A673 (cell line): ENCODE data around the gene EMP1. TPM values are rescaled to one million over a fixed set of nuclear protein-coding genes. Genes with fewer than 3 reads are reported as not detected.

Experiments
- BruUV-seq: library from RNA; stranded (reverse); fragments of 400-500 nt; replicated peaks from 2 replicates; lab custom pipeline; 2021; lab: Mats Ljungman, UMichigan
- CTCF ChIA-PET: fragments of 300-600 bp; sonication (Branson Sonifier 250); formaldehyde crosslinking; loops from one replicate; lab custom pipeline; 2022; ENCODE audit warnings: antibody characterized with exemption; lab: Charles Lee
- POLR2A ChIA-PET: fragments of 300-600 bp; sonication (Branson Sonifier 250); formaldehyde crosslinking; loops from one replicate; lab custom pipeline; 2022; ENCODE audit warnings: antibody characterized with exemption; ENCODE audit not compliant: low non-redundant PET; lab: Charles Lee
- DNase-seq: peaks from one replicate; pipeline ENCODE4 v3.0.0-alpha.2; 2015; ENCODE audit warnings: low spot score
- H3K27ac ChIP-seq: fragments of 200-600 bp; sonication (generic); 2 replicates; pipeline ENCODE4 v1.5.1; 2016; ENCODE audit warnings: mixed run types, low read depth, mild to moderate bottlenecking, mixed read lengths, antibody characterized with exemption, low read length; ENCODE audit not compliant: poor library complexity, severe bottlenecking
- H3K27me3 ChIP-seq: fragments of 200-600 bp; sonication (generic); replicated peaks from 2 replicates; pipeline ENCODE4 v1.6.1; 2017; ENCODE audit warnings: mixed run types, low read depth, mild to moderate bottlenecking, mixed read lengths, antibody characterized with exemption, low read length; ENCODE audit not compliant: insufficient read depth, poor library complexity
- H3K36me3 ChIP-seq: fragments of 200-600 bp; sonication (generic); 2 replicates; pipeline ENCODE4 v1.6.1; 2016; ENCODE audit warnings: mixed run types, mild to moderate bottlenecking, mixed read lengths, antibody characterized with exemption, low read length; ENCODE audit not compliant: insufficient read depth, poor library complexity, severe bottlenecking
- H3K4me1 ChIP-seq: fragments of 200-600 bp; sonication (generic); 2 replicates; pipeline ENCODE4 v1.6.1; 2017; ENCODE audit warnings: mixed run types, mild to moderate bottlenecking, mixed read lengths, antibody characterized with exemption, low read length; ENCODE audit not compliant: insufficient read depth, poor library complexity, severe bottlenecking
- H3K4me3 ChIP-seq: fragments of 200-600 bp; sonication (generic); 2 replicates; pipeline ENCODE4 v1.5.1; 2016; ENCODE audit warnings: low read depth, mixed run types, mild to moderate bottlenecking, mixed read lengths, low read length; ENCODE audit not compliant: poor library complexity, severe bottlenecking
- H3K9me3 ChIP-seq: fragments of 200-600 bp; sonication (generic); 2 replicates; pipeline ENCODE4 v1.6.1; 2016; ENCODE audit warnings: mixed run types, low read depth, mild to moderate bottlenecking, mixed read lengths, antibody characterized with exemption, low read length; ENCODE audit not compliant: poor library complexity, severe bottlenecking
- CTCF ChIP-seq: fragments of 300-800, 200-600 bp; sonication (generic); conservative IDR thresholded peaks from 2 replicates; pipeline ENCODE4 v1.5.1; 2017; ENCODE audit warnings: low read depth, mild to moderate bottlenecking, antibody characterized with exemption, low read length, moderate library complexity, mixed read lengths
- EZH2 ChIP-seq: fragments of 200-600 bp; sonication (generic); IDR thresholded peaks from 2 replicates; pipeline ENCODE4 v1.6.1; 2017; ENCODE audit warnings: borderline replicate concordance, low read depth, mild to moderate bottlenecking, mixed read lengths, antibody characterized with exemption, low read length; ENCODE audit not compliant: poor library complexity, severe bottlenecking
- intact Hi-C: fragments of 100-400 bp; cut with micrococcal nuclease; formaldehyde crosslinking; loops from one replicate; pipeline ENCODE4 v1.10.0; 2022; ENCODE audit not compliant: unreplicated experiment
- total RNA-seq: library from RNA; stranded (reverse); gene quantifications from 2 replicates; pipeline ENCODE4 v1.2.3, GENCODE V29; 2021

EMP1 gene
- total RNA-seq, 1 experiment from 2014 or later: 66.5 TPM

GRCh38 chr12:13161172-13161571, 35.4 kb upstream of the EMP1 start:
- no peak for TF ChIP-seq EZH2
- TF ChIP-seq CTCF: peak; percentile 44
- Histone ChIP-seq H3K4me1 (no peaks in the 10 kb centered on the region), H3K36me3 (no peaks in the 10 kb centered on the region), H3K9me3 (no peaks in the 10 kb centered on the region), H3K27ac (no peak overlapping the region), H3K27me3 (no peaks in the 10 kb centered on the region), H3K4me3 (no peak overlapping the region)
- ChIA-PET CTCF (no interaction called here), POLR2A (no interaction called here)
- no TSS peak for BruUV-seq
- intact Hi-C loops: no loop called here
- DNase-seq: no peak

GRCh38 chr12:13162904-13163303, 33.6 kb upstream of the EMP1 start:
- CTCF ChIA-PET: no interaction called here
- no TSS peak for BruUV-seq
- intact Hi-C loops: no loop called here

GRCh38 chr12:13163868-13164635, 32.5 kb upstream of the EMP1 start:
- TF ChIP-seq CTCF: no peak
- TF ChIP-seq EZH2: no peak
- Histone ChIP-seq H3K4me3 (no peak overlapping the region), H3K9me3 (no peaks in the 10 kb centered on the region), H3K4me1 (no peaks in the 10 kb centered on the region), H3K36me3 (no peaks in the 10 kb centered on the region), H3K27ac (no peak overlapping the region), H3K27me3 (no peaks in the 10 kb centered on the region)
- ChIA-PET POLR2A (no interaction called here), CTCF (no interaction called here)
- BruUV-seq: no TSS peak
- DNase-seq: no peak
- intact Hi-C loops: no loop called here

More at GRCh38 chr12:13162904-13163303, 33.6 kb upstream of the EMP1 start:
- Histone ChIP-seq H3K36me3 (no peaks in the 10 kb centered on the region), H3K27me3 (no peaks in the 10 kb centered on the region), H3K9me3 (no peaks in the 10 kb centered on the region), H3K4me1 (no peaks in the 10 kb centered on the region), H3K4me3 (no peak overlapping the region), H3K27ac (no peak overlapping the region)
- POLR2A ChIA-PET: no interaction called here
- DNase-seq: no peak
- TF ChIP-seq EZH2 (no peak), CTCF (no peak)
